ENCODE data around the gene KCNJ4. TPM values are rescaled to one million over a fixed set of nuclear protein-coding genes. Genes with fewer than 3 reads are reported as not detected.
"Not testable (repeated sequence)": the region's sequence is repeated elsewhere in the genome, so short reads cannot be mapped to it uniquely, and the experiment has no call there.

KCNJ4 gene
- total RNA-seq, 1 experiment from 2014 or later = not detected

DNA sequence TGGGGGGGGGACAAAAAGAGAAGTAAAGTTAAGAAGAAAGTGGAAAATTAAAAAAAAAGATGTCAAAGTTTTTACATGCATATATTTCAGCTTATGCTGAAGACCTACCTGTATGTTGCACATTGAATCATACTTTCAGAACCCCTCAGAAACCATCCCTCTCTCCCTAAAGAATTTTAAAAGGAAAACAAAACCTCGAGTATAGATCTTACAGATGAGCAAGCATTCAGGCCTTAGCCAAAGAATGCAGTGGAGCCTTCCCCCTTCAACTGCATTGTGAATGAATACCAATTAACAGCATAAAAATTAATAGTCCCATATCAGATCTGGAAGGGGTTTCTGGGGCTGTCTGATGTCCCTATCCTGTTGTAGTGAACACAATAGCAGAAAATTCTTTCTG, 29.2 kb upstream of the KCNJ4 start:
- Histone ChIP-seq H3K27me3 (replicated peaks) (no peaks in the 10 kb centered on the region), H3K4me3 (no peak overlapping the region), H3K27ac (no peak overlapping the region), H3K4me1 (replicated peaks) (no peaks in the 10 kb centered on the region; the same call in 1 of the 2 replicates), H3K36me3 (peaks cover 96% of the 10 kb centered on the region), H3K9me3 (replicated peaks) (no peaks in the 10 kb centered on the region)
- no peak for DNase-seq (ENCODE audit: low read depth in 1 of 2, low spot score in 2 of 2)

- Histone ChIP-seq H3K4me3 (no peak overlapping the region), H3K27me3 (replicated peaks) (no peaks in the 10 kb centered on the region), H3K27ac (no peak overlapping the region), H3K4me1 (replicated peaks) (no peaks in the 10 kb centered on the region; the same call in 1 of the 2 replicates), H3K9me3 (replicated peaks) (no peaks in the 10 kb centered on the region), H3K36me3 (peaks cover 83% of the 10 kb centered on the region)
- DNase-seq (ENCODE audit: low read depth in 1 of 2, low spot score in 2 of 2) = no peak
Measured at GRCh38 chr22:38482662-38483308, 27.8 kb upstream of the KCNJ4 start.

DNA sequence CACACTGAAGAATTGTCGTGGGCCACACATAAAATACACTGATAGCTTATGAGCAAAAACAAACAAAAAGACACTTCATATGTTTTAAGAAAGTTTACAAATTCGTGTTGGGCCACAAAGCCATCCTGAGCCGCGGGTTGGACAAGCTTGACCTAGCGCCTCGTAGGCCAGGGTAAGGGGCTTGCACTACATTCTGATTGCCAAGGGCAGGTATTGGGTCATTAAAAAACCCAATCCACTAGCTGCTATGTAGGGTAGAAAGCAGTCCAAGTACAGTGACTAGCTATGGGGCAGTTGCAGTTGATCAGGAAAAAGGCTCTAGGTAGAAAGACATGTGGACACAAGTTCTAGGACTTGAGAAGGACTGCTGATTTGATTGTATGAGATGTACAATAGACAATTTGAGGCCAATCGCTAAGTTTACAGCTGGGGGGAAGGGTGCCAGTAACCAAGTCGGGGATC, 26.9 kb upstream of the KCNJ4 start:
- Histone ChIP-seq H3K27ac (no peak overlapping the region), H3K4me1 (replicated peaks) (no peaks in the 10 kb centered on the region; the same call in 1 of the 2 replicates), H3K4me3 (no peak overlapping the region), H3K36me3 (peaks cover 74% of the 10 kb centered on the region), H3K27me3 (replicated peaks) (no peaks in the 10 kb centered on the region), H3K9me3 (replicated peaks) (no peaks in the 10 kb centered on the region)
- DNase-seq (ENCODE audit: low read depth in 1 of 2, low spot score in 2 of 2) = no peak

- Histone ChIP-seq H3K27me3 (replicated peaks) (no peaks in the 10 kb centered on the region), H3K27ac (no peak overlapping the region), H3K4me3 (no peak overlapping the region), H3K4me1 (replicated peaks) (no peaks in the 10 kb centered on the region; the same call in 1 of the 2 replicates), H3K36me3 (peaks cover 68% of the 10 kb centered on the region), H3K9me3 (replicated peaks) (no peaks in the 10 kb centered on the region)
- DNase-seq (ENCODE audit: low read depth in 1 of 2, low spot score in 2 of 2) = no peak
Measured at GRCh38 chr22:38481162-38481870, 26.3 kb upstream of the KCNJ4 start.

DNA sequence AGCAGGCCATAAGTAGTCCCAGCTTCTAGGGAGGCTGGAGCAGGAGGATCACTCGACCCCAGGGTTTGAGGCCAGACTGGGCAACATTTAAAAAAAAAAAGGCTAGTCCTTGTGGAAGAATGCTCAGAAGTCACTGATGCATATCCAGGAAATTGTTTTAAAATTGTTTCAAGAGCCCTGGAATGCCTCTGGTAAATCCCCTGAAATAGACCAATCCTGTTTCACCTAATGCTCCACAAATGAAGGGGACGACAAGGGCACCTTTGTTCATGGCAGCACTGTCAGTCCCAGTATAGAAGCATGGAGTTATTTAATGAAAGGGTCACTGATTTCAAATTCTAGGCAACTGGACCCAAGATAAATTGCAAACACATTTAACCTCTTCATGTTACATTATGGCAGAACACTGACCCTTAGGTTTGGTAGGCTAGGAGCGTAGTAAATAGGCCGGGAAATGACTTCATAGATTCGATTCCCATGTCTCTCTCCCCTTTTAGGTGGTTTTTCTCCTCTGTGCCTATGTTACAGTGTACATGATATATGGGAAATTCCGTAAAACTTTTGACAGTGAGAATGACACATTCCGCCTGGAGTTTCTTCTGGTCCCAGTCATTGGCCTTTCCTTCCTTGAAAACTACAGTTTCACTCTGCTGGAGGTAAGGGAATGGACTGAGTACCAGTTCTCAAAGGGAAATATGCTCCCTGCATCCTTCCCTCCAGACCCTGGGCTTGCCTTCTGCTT, 24.3 kb upstream of the KCNJ4 start:
- no peak for DNase-seq (ENCODE audit: low read depth in 1 of 2, low spot score in 2 of 2)
- Histone ChIP-seq H3K36me3 (peaks cover 51% of the 10 kb centered on the region), H3K4me3 (no peak overlapping the region), H3K9me3 (replicated peaks) (no peaks in the 10 kb centered on the region), H3K27me3 (replicated peaks) (no peaks in the 10 kb centered on the region), H3K27ac (0 out of 2 replicates have a peak overlapping the region, but pooled peaks have one; percentile 5), H3K4me1 (replicated peaks) (no peaks in the 10 kb centered on the region; the same call in 1 of the 2 replicates)

- Histone ChIP-seq H3K27me3 (replicated peaks) (no peaks in the 10 kb centered on the region), H3K36me3 (peaks cover 35% of the 10 kb centered on the region), H3K4me3 (no peak overlapping the region), H3K9me3 (replicated peaks) (no peaks in the 10 kb centered on the region), H3K4me1 (replicated peaks) (no peaks in the 10 kb centered on the region; the same call in 1 of the 2 replicates), H3K27ac (no peak overlapping the region)
- DNase-seq (ENCODE audit: low read depth in 1 of 2, low spot score in 2 of 2) = no peak
Measured at GRCh38 chr22:38477585-38477984, 22.6 kb upstream of the KCNJ4 start.

GRCh38 chr22:38474003-38474607, 19.1 kb upstream of the KCNJ4 start:
- Histone ChIP-seq H3K4me3 (no peak overlapping the region), H3K27ac (no peak overlapping the region), H3K27me3 (replicated peaks) (no peaks in the 10 kb centered on the region), H3K36me3 (no peaks in the 10 kb centered on the region), H3K4me1 (replicated peaks) (no peaks in the 10 kb centered on the region), H3K9me3 (replicated peaks) (no peaks in the 10 kb centered on the region)
- DNase-seq (ENCODE audit: low read depth in 1 of 2, low spot score in 2 of 2) = no peak

GRCh38 chr22:38471237-38471636, 16.2 kb upstream of the KCNJ4 start:
- Histone ChIP-seq H3K4me3 (no peak overlapping the region), H3K4me1 (replicated peaks) (peaks cover 16% of the 10 kb centered on the region), H3K27ac (no peak overlapping the region), H3K36me3 (no peaks in the 10 kb centered on the region), H3K9me3 (replicated peaks) (no peaks in the 10 kb centered on the region), H3K27me3 (replicated peaks) (no peaks in the 10 kb centered on the region)
- DNase-seq (ENCODE audit: low read depth in 1 of 2, low spot score in 2 of 2) = no peak

DNA sequence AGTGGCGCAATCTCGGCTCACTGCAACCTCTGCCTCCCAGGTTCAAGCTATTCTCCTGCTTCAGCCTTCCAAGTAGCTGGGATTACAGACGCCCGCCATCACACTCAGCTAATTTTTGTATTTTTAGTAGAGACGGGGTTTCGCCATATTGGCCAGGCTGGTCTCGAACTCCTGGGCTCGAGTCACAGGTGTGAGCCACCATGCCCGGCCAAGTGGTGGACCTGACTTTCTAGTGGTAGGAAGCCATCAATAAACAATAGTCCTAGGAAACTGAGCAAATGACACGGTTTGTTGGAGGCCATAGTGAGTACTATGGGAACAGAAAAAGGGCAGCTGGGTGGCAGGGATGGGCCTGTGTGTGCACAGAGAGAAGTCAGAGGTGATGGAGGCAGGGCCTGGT, 15.2 kb upstream of the KCNJ4 start:
- not testable (repeated sequence) for H3K9me3 ChIP-seq (replicated peaks); H3K4me3 ChIP-seq; DNase-seq (ENCODE audit: low read depth in 1 of 2, low spot score in 2 of 2); H3K36me3 ChIP-seq; H3K27me3 ChIP-seq (replicated peaks); H3K27ac ChIP-seq
- H3K4me1 ChIP-seq (replicated peaks) = peaks cover 16% of the 10 kb centered on the region

GRCh38 chr22:38469306-38469781, 14.3 kb upstream of the KCNJ4 start:
- H3K27ac ChIP-seq = no peak overlapping the region
- H3K36me3 ChIP-seq = no peaks in the 10 kb centered on the region
- no peaks in the 10 kb centered on the region for H3K9me3 ChIP-seq (replicated peaks)

GRCh38 chr22:38468443-38469305, 13.7 kb upstream of the KCNJ4 start:
- no peaks in the 10 kb centered on the region for H3K27me3 ChIP-seq (replicated peaks)
- DNase-seq (ENCODE audit: low read depth in 1 of 2, low spot score in 2 of 2) = no peak
- no peak overlapping the region for H3K27ac ChIP-seq
- no peaks in the 10 kb centered on the region for H3K9me3 ChIP-seq (replicated peaks)
- peaks cover 16% of the 10 kb centered on the region for H3K4me1 ChIP-seq (replicated peaks)
- H3K36me3 ChIP-seq = no peaks in the 10 kb centered on the region
- H3K4me3 ChIP-seq = peak overlapping the region; percentile 49

More at GRCh38 chr22:38469306-38469781, 14.3 kb upstream of the KCNJ4 start:
- Histone ChIP-seq H3K27me3 (replicated peaks) (no peaks in the 10 kb centered on the region), H3K4me3 (no peak overlapping the region), H3K4me1 (replicated peaks) (peaks cover 16% of the 10 kb centered on the region)
- no peak for DNase-seq (ENCODE audit: low read depth in 1 of 2, low spot score in 2 of 2)

DNA sequence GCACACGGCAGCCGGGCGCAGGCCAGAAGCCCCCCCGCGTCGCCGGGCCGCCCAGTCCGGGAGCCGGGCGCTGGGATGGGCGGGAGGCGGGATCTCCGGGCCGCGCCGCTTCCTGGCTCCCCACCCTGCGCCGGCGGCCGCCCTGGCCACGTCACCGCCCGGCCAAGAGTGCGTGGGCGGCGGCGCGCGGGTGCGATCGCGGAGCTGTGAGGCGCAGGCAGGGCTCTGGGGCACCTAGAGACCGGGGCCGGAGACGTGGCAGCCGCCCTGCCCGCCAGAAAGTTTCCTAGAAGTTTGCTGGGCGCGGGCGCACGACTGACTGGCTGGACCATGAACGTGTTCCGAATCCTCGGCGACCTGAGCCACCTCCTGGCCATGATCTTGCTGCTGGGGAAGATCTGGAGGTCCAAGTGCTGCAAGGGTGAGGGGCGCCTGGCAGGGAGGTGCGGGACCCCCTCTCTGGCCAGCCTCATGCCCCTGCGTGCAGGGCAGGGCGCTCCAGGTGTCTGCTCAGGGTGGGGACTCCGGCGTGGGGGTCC, 13.0 kb upstream of the KCNJ4 start, which contains the start of gene KDELR3:
TSS of gene KDELR3 (plus strand) at position 193 of the 539 bp plus-strand sequence. CDS start at position 331, 138 bp downstream.
- no peaks in the 10 kb centered on the region for H3K36me3 ChIP-seq
- H3K27me3 ChIP-seq (replicated peaks) = no peaks in the 10 kb centered on the region
- no peak within 1 kb of the TSS for H3K27ac ChIP-seq
- peaks cover 16% of the 10 kb centered on the region for H3K4me1 ChIP-seq (replicated peaks)
- H3K9me3 ChIP-seq (replicated peaks) = no peaks in the 10 kb centered on the region
- H3K4me3 ChIP-seq = peak within 1 kb of the TSS; percentile 49
- DNase-seq (ENCODE audit: low read depth in 1 of 2, low spot score in 2 of 2) = peak in 1 of 2 experiments; percentile 55
